Measurements from ENCODE around the gene LYAR.
"Not testable (repeated sequence)": the region's sequence is repeated elsewhere in the genome, so short reads cannot be mapped to it uniquely, and the experiment has no call there.

Gene LYAR

DNA sequence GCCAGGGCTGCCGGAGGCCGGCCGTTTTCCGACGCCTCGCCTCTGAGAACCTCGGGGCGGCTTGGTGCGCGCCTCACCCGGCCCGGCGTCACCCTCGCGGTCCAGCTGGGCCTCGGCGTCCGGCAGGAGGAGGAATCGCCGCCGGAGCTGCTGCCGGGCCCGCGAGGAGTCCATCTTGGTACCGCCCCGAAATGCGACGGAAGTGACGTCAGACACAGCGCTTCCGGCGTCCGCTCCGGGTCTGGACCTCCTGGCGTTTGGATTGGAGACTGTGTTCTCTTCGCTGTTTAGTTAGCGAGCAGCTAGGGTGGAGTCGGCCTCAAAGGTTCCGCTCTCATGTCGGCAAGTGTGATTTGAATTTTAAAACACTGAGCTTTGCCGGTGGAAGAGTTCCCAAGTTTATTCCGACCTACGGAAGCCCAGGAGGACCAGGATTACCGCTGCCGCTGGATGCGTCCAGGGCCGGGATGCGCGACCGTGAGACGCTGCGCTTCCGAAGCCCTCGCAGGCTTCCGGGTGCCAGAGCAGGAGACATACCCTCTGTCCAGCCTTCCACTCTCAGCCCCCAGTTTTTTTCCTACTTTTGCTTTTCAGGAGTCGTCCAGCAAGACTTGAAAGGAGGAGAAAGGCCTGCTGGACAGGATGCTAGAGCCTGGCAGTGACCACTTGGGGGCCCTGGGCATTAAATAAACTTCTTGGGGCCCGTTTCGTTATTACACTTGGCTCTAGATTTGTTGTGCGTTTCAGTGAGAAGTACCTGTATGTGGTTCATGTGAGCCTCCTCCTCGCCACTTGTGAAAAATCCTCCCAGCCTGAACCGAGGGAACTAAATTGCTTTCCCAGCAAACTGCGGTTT is 41.7 kb downstream of the LYAR start, which contains the start of gene TMEM128:
TMEM128 (minus strand) TSS at position 195 of the 856 bp plus-strand sequence; CDS start at position 174, 21 bp downstream.
- peak within 1 kb of the TSS; percentile 95 for H2AFZ ChIP-seq (ENCODE audit: low read depth)
- peak within 1 kb of the TSS; percentile 82 for H3K9ac ChIP-seq
- H3K4me2 ChIP-seq: peak within 1 kb of the TSS; percentile 84
- peaks cover 3% of the 10 kb centered on the region for H3K4me1 ChIP-seq (ENCODE audit: low read depth, poor library complexity, severe bottlenecking)
- H3K4me3 ChIP-seq (IDR thresholded peaks at IDR 0.05; ENCODE audit: insufficient read depth, low read depth, low read length): no peak within 1 kb of the TSS
- no peaks in the 10 kb centered on the region for H3K36me3 ChIP-seq (ENCODE audit: insufficient read depth)
- TF ChIP-seq CTCF (conservative IDR thresholded peaks at IDR 0.05; ENCODE audit: low read depth, low read length): no peak
- H3K79me2 ChIP-seq (ENCODE audit: insufficient read depth, low read depth): no peaks in the 10 kb centered on the region
- peak within 1 kb of the TSS; percentile 79 for H3K27ac ChIP-seq
- H4K20me1 ChIP-seq (ENCODE audit: insufficient read depth): no peaks in the 10 kb centered on the region
- H3K27me3 ChIP-seq (ENCODE audit: insufficient read depth, low read depth): no peaks in the 10 kb centered on the region

- H3K4me2 ChIP-seq: peak overlapping the region; percentile 84
- H3K9ac ChIP-seq: peak overlapping the region; percentile 82
- peak overlapping the region; percentile 95 for H2AFZ ChIP-seq (ENCODE audit: low read depth)
- H3K4me3 ChIP-seq (IDR thresholded peaks at IDR 0.05; ENCODE audit: insufficient read depth, low read depth, low read length): no peak overlapping the region
- no peaks in the 10 kb centered on the region for H3K79me2 ChIP-seq (ENCODE audit: insufficient read depth, low read depth)
- H3K4me1 ChIP-seq (ENCODE audit: low read depth, poor library complexity, severe bottlenecking): peaks cover 3% of the 10 kb centered on the region
- TF ChIP-seq CTCF (conservative IDR thresholded peaks at IDR 0.05; ENCODE audit: low read depth, low read length): no peak
- H3K27ac ChIP-seq: peak overlapping the region; percentile 79
- H4K20me1 ChIP-seq (ENCODE audit: insufficient read depth): no peaks in the 10 kb centered on the region
- no peaks in the 10 kb centered on the region for H3K36me3 ChIP-seq (ENCODE audit: insufficient read depth)
- no peaks in the 10 kb centered on the region for H3K27me3 ChIP-seq (ENCODE audit: insufficient read depth, low read depth)
Measured at GRCh38 chr4:4247696-4248028, 42.3 kb downstream of the LYAR start.

GRCh38 chr4:4245172-4245571 is 44.8 kb downstream of the LYAR start:
- H2AFZ ChIP-seq (ENCODE audit: low read depth): no peak overlapping the region
- no peaks in the 10 kb centered on the region for H3K79me2 ChIP-seq (ENCODE audit: insufficient read depth, low read depth)
- no peaks in the 10 kb centered on the region for H3K27me3 ChIP-seq (ENCODE audit: insufficient read depth, low read depth)
- no peak overlapping the region for H3K27ac ChIP-seq
- H3K9ac ChIP-seq: no peak overlapping the region
- H3K36me3 ChIP-seq (ENCODE audit: insufficient read depth): no peaks in the 10 kb centered on the region
- peaks cover 3% of the 10 kb centered on the region for H3K4me1 ChIP-seq (ENCODE audit: low read depth, poor library complexity, severe bottlenecking)
- no peaks in the 10 kb centered on the region for H4K20me1 ChIP-seq (ENCODE audit: insufficient read depth)
- H3K4me2 ChIP-seq: no peak overlapping the region
- no peak for TF ChIP-seq CTCF (conservative IDR thresholded peaks at IDR 0.05; ENCODE audit: low read depth, low read length)
- H3K4me3 ChIP-seq (IDR thresholded peaks at IDR 0.05; ENCODE audit: insufficient read depth, low read depth, low read length): no peak overlapping the region

DNA sequence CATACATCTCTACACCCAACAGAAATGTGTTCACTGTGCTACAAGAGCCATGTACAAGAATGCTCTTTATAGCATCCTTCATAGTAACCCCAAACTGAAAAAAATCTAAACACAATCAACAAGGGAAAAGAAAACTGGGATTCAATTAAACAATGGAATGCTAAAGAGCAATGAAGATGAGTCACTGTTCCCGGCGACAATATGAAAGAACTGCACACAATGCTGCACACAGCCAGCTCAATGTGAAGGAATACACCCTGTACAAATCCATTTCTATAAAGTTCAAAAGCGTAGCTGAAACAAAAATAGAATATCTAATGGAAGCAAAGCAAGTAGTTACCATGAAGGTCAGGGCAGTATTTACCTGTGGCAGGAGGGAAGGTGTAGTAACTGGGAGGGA is 50.4 kb downstream of the LYAR start:
- not testable (repeated sequence) for H3K4me3 ChIP-seq (IDR thresholded peaks at IDR 0.05; ENCODE audit: insufficient read depth, low read depth, low read length); H3K9ac ChIP-seq; H3K4me1 ChIP-seq (ENCODE audit: low read depth, poor library complexity, severe bottlenecking); H3K27me3 ChIP-seq (ENCODE audit: insufficient read depth, low read depth); H3K79me2 ChIP-seq (ENCODE audit: insufficient read depth, low read depth); H3K27ac ChIP-seq; H2AFZ ChIP-seq (ENCODE audit: low read depth); H3K4me2 ChIP-seq; H3K36me3 ChIP-seq (ENCODE audit: insufficient read depth); H4K20me1 ChIP-seq (ENCODE audit: insufficient read depth)

GRCh38 chr4:4233610-4234009 is 56.3 kb downstream of the LYAR start:
- Histone ChIP-seq H4K20me1 (ENCODE audit: insufficient read depth) (no peaks in the 10 kb centered on the region), H3K9ac (no peak overlapping the region), H2AFZ (ENCODE audit: low read depth) (no peak overlapping the region), H3K27ac (no peak overlapping the region), H3K4me3 (IDR thresholded peaks at IDR 0.05; ENCODE audit: insufficient read depth, low read depth, low read length) (no peak overlapping the region), H3K79me2 (ENCODE audit: insufficient read depth, low read depth) (no peaks in the 10 kb centered on the region), H3K4me1 (ENCODE audit: low read depth, poor library complexity, severe bottlenecking) (no peaks in the 10 kb centered on the region), H3K36me3 (ENCODE audit: insufficient read depth) (no peaks in the 10 kb centered on the region), H3K4me2 (no peak overlapping the region), H3K27me3 (ENCODE audit: insufficient read depth, low read depth) (no peaks in the 10 kb centered on the region)
- no peak for TF ChIP-seq CTCF (conservative IDR thresholded peaks at IDR 0.05; ENCODE audit: low read depth, low read length)
